ENCODE results near the gene SRSF8.
A peak's percentile ranks its signal among the peaks of the same experiment; 100 is the strongest.

DNA sequence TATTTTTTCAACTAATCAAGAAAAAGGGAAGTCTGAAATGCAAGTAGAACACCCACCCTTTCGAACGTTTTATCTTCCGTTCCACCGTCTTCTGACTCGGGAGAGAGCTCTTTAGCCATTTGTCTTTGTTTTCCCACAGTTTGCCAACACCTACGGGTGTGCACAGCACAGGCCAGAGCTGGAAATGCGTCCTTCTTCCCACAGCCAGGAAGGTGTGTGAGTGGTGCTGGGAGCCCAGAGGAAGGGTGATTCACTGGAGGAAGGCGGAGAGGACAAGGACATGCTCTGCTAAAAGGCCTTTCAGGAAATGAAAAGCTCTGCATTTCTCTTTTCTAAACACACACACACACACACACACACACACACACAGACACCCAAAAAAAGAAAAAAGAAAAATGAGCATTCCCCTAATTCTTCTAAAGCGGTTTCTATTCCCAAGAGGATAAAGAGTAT is 41.5 kb downstream of the SRSF8 start:
- TF ChIP-seq POLR2A (IDR thresholded peaks at IDR 0.05; ENCODE audit: low read depth, low read length) (peak; percentile 31), EZH2 (IDR thresholded peaks at IDR 0.05; ENCODE audit: borderline replicate concordance, low read depth, low read length, severe bottlenecking) (no peak), GATA2 (IDR thresholded peaks at IDR 0.05; ENCODE audit: insufficient read depth, insufficient read length, low read depth, low read length) (peak; percentile 53), POLR2AphosphoS5 (IDR thresholded peaks at IDR 0.05; ENCODE audit: insufficient read depth, low read depth, low read length) (peak; percentile 67), JUN (IDR thresholded peaks at IDR 0.05; ENCODE audit: borderline replicate concordance, insufficient read depth, insufficient read length, low read depth) (peak; percentile 71), MYC (IDR thresholded peaks at IDR 0.05; ENCODE audit: low read depth, low read length) (no peak)
- TF ChIP-seq, protein P1, sequence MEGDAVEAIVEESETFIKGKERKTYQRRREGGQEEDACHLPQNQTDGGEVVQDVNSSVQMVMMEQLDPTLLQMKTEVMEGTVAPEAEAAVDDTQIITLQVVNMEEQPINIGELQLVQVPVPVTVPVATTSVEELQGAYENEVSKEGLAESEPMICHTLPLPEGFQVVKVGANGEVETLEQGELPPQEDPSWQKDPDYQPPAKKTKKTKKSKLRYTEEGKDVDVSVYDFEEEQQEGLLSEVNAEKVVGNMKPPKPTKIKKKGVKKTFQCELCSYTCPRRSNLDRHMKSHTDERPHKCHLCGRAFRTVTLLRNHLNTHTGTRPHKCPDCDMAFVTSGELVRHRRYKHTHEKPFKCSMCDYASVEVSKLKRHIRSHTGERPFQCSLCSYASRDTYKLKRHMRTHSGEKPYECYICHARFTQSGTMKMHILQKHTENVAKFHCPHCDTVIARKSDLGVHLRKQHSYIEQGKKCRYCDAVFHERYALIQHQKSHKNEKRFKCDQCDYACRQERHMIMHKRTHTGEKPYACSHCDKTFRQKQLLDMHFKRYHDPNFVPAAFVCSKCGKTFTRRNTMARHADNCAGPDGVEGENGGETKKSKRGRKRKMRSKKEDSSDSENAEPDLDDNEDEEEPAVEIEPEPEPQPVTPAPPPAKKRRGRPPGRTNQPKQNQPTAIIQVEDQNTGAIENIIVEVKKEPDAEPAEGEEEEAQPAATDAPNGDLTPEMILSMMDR (IDR thresholded peaks at IDR 0.05; ENCODE audit: extremely low read depth in 1 of 2, insufficient read depth in 1 of 2, low read depth in 1 of 2, low read length in 2 of 2), result no peak
- TF ChIP-seq, protein P2, sequence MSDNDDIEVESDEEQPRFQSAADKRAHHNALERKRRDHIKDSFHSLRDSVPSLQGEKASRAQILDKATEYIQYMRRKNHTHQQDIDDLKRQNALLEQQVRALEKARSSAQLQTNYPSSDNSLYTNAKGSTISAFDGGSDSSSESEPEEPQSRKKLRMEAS (IDR thresholded peaks at IDR 0.05; ENCODE audit: insufficient read depth, insufficient read length), result no peak
